Panc1 (cell line): Measurements from ENCODE around the gene ISCU. TPM values are rescaled to one million over a fixed set of nuclear protein-coding genes. Genes with fewer than 3 reads are reported as not detected.
"Not testable (repeated sequence)": the region's sequence is repeated elsewhere in the genome, so short reads cannot be mapped to it uniquely, and the experiment has no call there.

ENCODE experiments used
- ATAC-seq: fragments of 200-7000 bp; cut with Tn5 transposase; 2 replicates; pipeline ENCODE4 v1.9.1; 2020; ENCODE audit warnings: mild to moderate bottlenecking, moderate library complexity
- BruUV-seq: library from RNA; stranded (reverse); fragments of 400-500 nt; replicated peaks from 2 replicates; lab custom pipeline; 2021; lab: Mats Ljungman, UMichigan
- CTCF ChIA-PET: fragments of 300-600 bp; sonication (Branson Sonifier 250); formaldehyde crosslinking; loops from one replicate; lab custom pipeline; 2022; ENCODE audit warnings: antibody characterized with exemption; lab: Charles Lee
- POLR2A ChIA-PET: fragments of 300-600 bp; sonication (Branson Sonifier 250); formaldehyde crosslinking; loops from one replicate; lab custom pipeline; 2022; ENCODE audit warnings: antibody characterized with exemption; lab: Charles Lee
- DNase-seq: peaks from one replicate; pipeline ENCODE4 v3.0.0-alpha.2; 2010; ENCODE audit warnings: low read depth, low spot score
- H3K27ac ChIP-seq: 2 replicates; pipeline ENCODE4 v1.5.1; 2011; ENCODE audit warnings: mild to moderate bottlenecking, low read length, inconsistent platforms
- H3K27me3 ChIP-seq: fragments of 200-500 bp; sonication (Bioruptor generic); 2 replicates; pipeline ENCODE4 v1.6.0; 2014; ENCODE audit warnings: low read length, inconsistent platforms; ENCODE audit not compliant: control insufficient read depth, insufficient read depth
- H3K36me3 ChIP-seq: fragments of 200-500 bp; sonication (Bioruptor generic); 2 replicates; pipeline ENCODE4 v1.5.1; 2014; ENCODE audit warnings: inconsistent platforms, mild to moderate bottlenecking, low read length, moderate library complexity; ENCODE audit not compliant: control insufficient read depth, insufficient read depth
- H3K4me1 ChIP-seq: 2 replicates; pipeline ENCODE4 v1.5.1; 2011; ENCODE audit warnings: inconsistent platforms, mild to moderate bottlenecking, low read length, moderate library complexity; ENCODE audit not compliant: control insufficient read depth, insufficient read depth
- H3K4me3 ChIP-seq, 2 experiments: 2 replicates each; pipeline ENCODE4 v1.5.1; 2011 to 2012; ENCODE audit warnings: low read depth in 2 of 2, low read length in 2 of 2, mild to moderate bottlenecking in 2 of 2, inconsistent platforms in 1 of 2, moderate library complexity in 1 of 2
- H3K9me3 ChIP-seq: fragments of 200-500 bp; sonication (Bioruptor generic); 2 replicates; pipeline ENCODE4 v1.5.1; 2014; ENCODE audit warnings: low read depth, mild to moderate bottlenecking, inconsistent platforms, low read length, moderate library complexity; ENCODE audit not compliant: control insufficient read depth, insufficient read depth
- POLR2AphosphoS5 ChIP-seq: IDR thresholded peaks from 2 replicates; pipeline ENCODE4 v1.6.1; 2012; ENCODE audit warnings: mild to moderate bottlenecking, low read depth, low read length, moderate library complexity
- REST ChIP-seq, 2 experiments: IDR thresholded peaks; 2 replicates each; pipeline ENCODE4 v1.6.1; 2011 to 2012; ENCODE audit warnings: low read depth in 2 of 2, control low read depth in 1 of 2, low read length in 1 of 2, mild to moderate bottlenecking in 1 of 2, moderate library complexity in 1 of 2; ENCODE audit not compliant: insufficient read depth in 1 of 2
- SIN3A ChIP-seq: IDR thresholded peaks from 2 replicates; pipeline ENCODE4 v1.6.1; 2012; ENCODE audit warnings: low read depth, mild to moderate bottlenecking, low read length, moderate library complexity, borderline replicate concordance; ENCODE audit not compliant: insufficient read depth
- TCF7L2 ChIP-seq: IDR thresholded peaks from 2 replicates; pipeline ENCODE4 v1.6.1; 2011; ENCODE audit warnings: mild to moderate bottlenecking, low read depth, low read length, inconsistent platforms
- in situ Hi-C: cut with HindIII; loops from 2 replicates; pipeline ENCODE4 v1.10.0; 2016; ENCODE audit warnings: low sequenced_read_pairs, low pct_unique_long_range_greater_than_20kb
- intact Hi-C: fragments of 100-400 bp; cut with micrococcal nuclease; formaldehyde crosslinking; loops from one replicate; pipeline ENCODE4 v1.10.0; 2022; ENCODE audit not compliant: unreplicated experiment
- total RNA-seq: library from RNA; stranded (reverse); gene quantifications from one replicate; pipeline ENCODE4 v1.2.1, GENCODE V29; 2021; ENCODE audit not compliant: unreplicated experiment
- TF ChIP-seq, protein P1 (sequence below): fragments of 450-650 bp; IDR thresholded peaks from 2 replicates; pipeline ENCODE4 v1.5.1; 2017; ENCODE audit warnings: mild to moderate bottlenecking

ISCU gene
- total RNA-seq, 1 experiment from 2014 or later: 66.1 TPM

- no peaks in the 10 kb centered on the region for H3K4me1 ChIP-seq
- CTCF ChIA-PET: no interaction called here
- intact Hi-C loops: no loop called here
- peaks cover under 1% of the 10 kb centered on the region; the same call in 1 of the 2 replicates for H3K36me3 ChIP-seq
- no peaks in the 10 kb centered on the region for H3K27me3 ChIP-seq
- DNase-seq: no peak
- TF ChIP-seq SIN3A: no peak
- TF ChIP-seq POLR2AphosphoS5: no peak
- TF ChIP-seq, protein P1, sequence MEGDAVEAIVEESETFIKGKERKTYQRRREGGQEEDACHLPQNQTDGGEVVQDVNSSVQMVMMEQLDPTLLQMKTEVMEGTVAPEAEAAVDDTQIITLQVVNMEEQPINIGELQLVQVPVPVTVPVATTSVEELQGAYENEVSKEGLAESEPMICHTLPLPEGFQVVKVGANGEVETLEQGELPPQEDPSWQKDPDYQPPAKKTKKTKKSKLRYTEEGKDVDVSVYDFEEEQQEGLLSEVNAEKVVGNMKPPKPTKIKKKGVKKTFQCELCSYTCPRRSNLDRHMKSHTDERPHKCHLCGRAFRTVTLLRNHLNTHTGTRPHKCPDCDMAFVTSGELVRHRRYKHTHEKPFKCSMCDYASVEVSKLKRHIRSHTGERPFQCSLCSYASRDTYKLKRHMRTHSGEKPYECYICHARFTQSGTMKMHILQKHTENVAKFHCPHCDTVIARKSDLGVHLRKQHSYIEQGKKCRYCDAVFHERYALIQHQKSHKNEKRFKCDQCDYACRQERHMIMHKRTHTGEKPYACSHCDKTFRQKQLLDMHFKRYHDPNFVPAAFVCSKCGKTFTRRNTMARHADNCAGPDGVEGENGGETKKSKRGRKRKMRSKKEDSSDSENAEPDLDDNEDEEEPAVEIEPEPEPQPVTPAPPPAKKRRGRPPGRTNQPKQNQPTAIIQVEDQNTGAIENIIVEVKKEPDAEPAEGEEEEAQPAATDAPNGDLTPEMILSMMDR: no peak
- TF ChIP-seq REST (IDR thresholded peaks at IDR 0.05; ENCODE audit: insufficient read depth in 1 of 2, low read depth in 2 of 2, low read length in 1 of 2): no peak
- no peak for TF ChIP-seq TCF7L2
- in situ Hi-C loops: no loop called here
- H3K4me3 ChIP-seq: no peak overlapping the region
- H3K27ac ChIP-seq: no peak overlapping the region
- POLR2A ChIA-PET: interaction anchor here (0.7 kb wide), 1 partner anchor 570 kb away, joined by 6 read pairs; no protein-coding TSS in a partner anchor
- no TSS peak for BruUV-seq
- ATAC-seq: no peak
- no peaks in the 10 kb centered on the region for H3K9me3 ChIP-seq
Observed at GRCh38 chr12:108573317-108573716, 10.9 kb downstream of the ISCU start.

GRCh38 chr12:108574276-108574675, 11.9 kb downstream of the ISCU start:
- H3K36me3 ChIP-seq, in situ Hi-C loops, H3K27me3 ChIP-seq, H3K4me3 ChIP-seq, ATAC-seq, DNase-seq, intact Hi-C loops, H3K4me1 ChIP-seq, CTCF ChIA-PET, H3K9me3 ChIP-seq, H3K27ac ChIP-seq, POLR2A ChIA-PET, BruUV-seq: not testable (repeated sequence)

GRCh38 chr12:108575199-108575912, 13.0 kb downstream of the ISCU start:
- POLR2A ChIA-PET: no interaction called here
- no peaks in the 10 kb centered on the region for H3K36me3 ChIP-seq
- ATAC-seq: no peak
- no peak for DNase-seq
- no TSS peak for BruUV-seq
- TF ChIP-seq REST (IDR thresholded peaks at IDR 0.05; ENCODE audit: insufficient read depth in 1 of 2, low read depth in 2 of 2, low read length in 1 of 2): no peak
- TF ChIP-seq TCF7L2: no peak
- TF ChIP-seq, protein P1: no peak
- no peak for TF ChIP-seq SIN3A
- no peak for TF ChIP-seq POLR2AphosphoS5
- H3K4me3 ChIP-seq: no peak overlapping the region
- no peaks in the 10 kb centered on the region for H3K9me3 ChIP-seq
- CTCF ChIA-PET: interaction anchor here (0.7 kb wide), 1 partner anchor 121 kb away, joined by 4 read pairs; no protein-coding TSS in a partner anchor
- no peaks in the 10 kb centered on the region for H3K4me1 ChIP-seq
- H3K27me3 ChIP-seq: no peaks in the 10 kb centered on the region
- no peak overlapping the region for H3K27ac ChIP-seq
- intact Hi-C loops (no loop called here), in situ Hi-C loops (no loop called here)
